ELR (cell line): ENCODE results near the gene KCTD4.

ENCODE experiments used
- DNase-seq: peaks from one replicate; pipeline ENCODE4 v3.0.0-alpha.2; 2015; ENCODE audit warnings: low read depth

KCTD4 gene

GRCh38 chr13:45174478-45174877, 26.4 kb downstream of the KCTD4 start:
- DNase-seq = no peak

- no peak for DNase-seq
These were observed 32.3 kb downstream of the KCTD4 start for GRCh38 chr13:45168555-45168930.

- peak; percentile 28 for DNase-seq
These were observed 33.0 kb downstream of the KCTD4 start for GRCh38 chr13:45167611-45168554.

GRCh38 chr13:45166858-45167257, 34.0 kb downstream of the KCTD4 start:
- no peak for DNase-seq

DNA sequence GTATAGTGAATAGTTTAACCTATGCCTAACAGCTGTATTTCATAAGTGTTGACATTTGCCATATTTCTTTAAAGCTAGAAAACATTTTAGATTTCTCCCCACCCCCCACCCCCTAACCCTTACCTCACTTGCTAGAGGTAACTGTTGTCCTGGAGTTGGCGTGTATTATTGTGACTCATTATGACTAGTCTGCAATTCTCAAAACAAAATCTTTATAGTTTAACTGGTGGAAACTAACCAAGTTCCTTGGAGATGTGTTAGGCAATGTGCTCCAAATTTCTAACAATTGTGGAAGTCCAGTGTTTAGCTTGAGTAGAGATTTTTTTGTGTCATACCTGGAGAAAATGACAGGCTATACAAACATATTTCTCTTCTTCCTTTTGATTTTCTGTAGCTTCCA, 38.0 kb downstream of the KCTD4 start:
- peak; percentile 93 for DNase-seq

- DNase-seq = peak; percentile 33
These were observed 38.7 kb downstream of the KCTD4 start for GRCh38 chr13:45162194-45162593.

DNA sequence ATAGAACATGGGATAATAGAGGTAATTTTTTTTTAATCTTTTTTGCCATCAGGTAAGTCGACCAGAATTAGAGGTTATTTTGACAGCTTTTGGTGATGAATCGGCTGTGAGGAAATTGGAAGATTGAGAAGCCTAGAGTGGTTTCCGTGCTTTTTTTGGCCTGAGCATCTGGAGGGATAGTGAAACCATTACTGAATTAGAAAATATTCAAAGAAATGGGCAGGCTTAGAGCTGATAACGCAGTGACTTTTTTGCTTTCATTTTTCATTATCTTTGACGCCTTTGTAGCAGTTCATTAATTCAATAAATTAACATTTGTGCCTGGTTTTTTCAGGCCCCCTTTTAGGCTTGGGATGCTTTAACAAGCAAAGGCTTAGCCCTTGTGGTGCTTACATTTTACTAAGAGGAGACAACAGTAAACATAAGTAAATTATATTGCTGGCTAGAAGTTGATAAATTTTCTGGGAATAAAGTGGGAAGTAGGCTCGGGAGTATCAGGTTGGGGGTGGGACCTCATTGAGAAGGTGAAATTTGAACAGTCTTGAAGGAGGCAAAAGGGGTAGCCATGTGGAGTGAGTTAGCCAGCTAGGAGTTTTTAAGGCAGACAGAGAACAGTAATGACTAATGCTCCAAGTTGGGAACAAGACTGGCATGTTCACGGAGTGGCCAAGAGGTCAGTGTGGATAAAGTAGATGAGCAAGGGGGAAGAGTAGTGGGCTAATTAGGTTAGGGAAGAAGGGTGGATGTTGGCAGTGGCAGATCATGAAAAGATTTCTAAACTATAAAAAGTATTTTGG, 44.1 kb downstream of the KCTD4 start:
- no peak for DNase-seq

GRCh38 chr13:45149964-45150363, 50.9 kb downstream of the KCTD4 start:
- peak; percentile 58 for DNase-seq

- peak; percentile 61 for DNase-seq
These were observed 57.5 kb downstream of the KCTD4 start for GRCh38 chr13:45143346-45143751.
